SKM-1 (cell line): ENCODE measurements around the gene MERTK.
"Not testable (repeated sequence)": the region's sequence is repeated elsewhere in the genome, so short reads cannot be mapped to it uniquely, and the experiment has no call there.

ENCODE experiments used
- DNase-seq: peaks from one replicate; lab custom pipeline; 2025; ENCODE audit not compliant: unreplicated experiment; lab: John Stamatoyannopoulos, UW

MERTK gene

GRCh38 chr2:112007493-112007892 is 109.1 kb downstream of the MERTK start:
- no peak for DNase-seq

- no peak for DNase-seq
Measured at GRCh38 chr2:112008910-112009485, 110.6 kb downstream of the MERTK start.

GRCh38 chr2:112010751-112011150 is 112.3 kb downstream of the MERTK start:
- DNase-seq: no peak

- DNase-seq: no peak
Measured at GRCh38 chr2:112012556-112012955, 114.1 kb downstream of the MERTK start.

- no peak for DNase-seq
Measured at GRCh38 chr2:112018846-112019245, 120.4 kb downstream of the MERTK start.

- DNase-seq: no peak
Measured at GRCh38 chr2:112019569-112019982, 121.2 kb downstream of the MERTK start.

- no peak for DNase-seq
Measured at GRCh38 chr2:112020561-112020960, 122.2 kb downstream of the MERTK start.

DNA sequence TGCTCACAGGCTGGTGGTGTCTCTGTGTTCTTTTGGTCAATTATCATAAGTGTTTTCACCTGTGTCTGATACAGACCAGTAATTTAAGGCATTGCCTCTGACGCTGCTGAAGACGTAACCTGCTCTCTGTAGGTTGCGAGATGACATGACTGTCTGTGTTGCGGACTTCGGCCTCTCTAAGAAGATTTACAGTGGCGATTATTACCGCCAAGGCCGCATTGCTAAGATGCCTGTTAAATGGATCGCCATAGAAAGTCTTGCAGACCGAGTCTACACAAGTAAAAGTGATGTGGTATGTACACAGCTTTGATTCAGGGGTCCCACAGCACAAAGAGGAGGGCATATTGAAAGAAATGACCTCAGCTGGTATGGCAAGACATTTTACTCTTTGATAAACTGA is 122.9 kb downstream of the MERTK start:
- no peak for DNase-seq

- no peak for DNase-seq
Measured at GRCh38 chr2:112021781-112022231, 123.4 kb downstream of the MERTK start.

GRCh38 chr2:112023707-112024106 is 125.3 kb downstream of the MERTK start:
- no peak for DNase-seq

DNA sequence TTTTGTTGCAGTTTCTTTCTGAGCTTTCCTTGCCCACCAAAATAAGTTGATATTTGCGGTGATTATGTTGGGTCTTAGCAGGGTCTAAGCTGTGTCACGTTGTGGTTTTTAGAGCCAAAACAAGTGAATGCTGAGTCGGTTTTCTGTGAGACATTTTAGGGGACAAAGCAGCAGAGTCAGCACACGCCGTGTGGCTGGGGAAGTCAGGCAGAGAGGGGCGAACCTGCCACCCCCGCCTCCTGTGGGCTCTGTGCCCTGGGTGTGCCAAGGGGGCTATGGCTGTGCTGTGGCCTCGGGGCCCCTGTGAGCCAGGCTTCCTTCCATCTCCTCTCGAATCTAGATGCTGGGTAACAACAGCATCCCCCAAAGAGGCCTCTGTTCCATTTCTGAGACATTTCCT is 125.8 kb downstream of the MERTK start:
- no peak for DNase-seq

DNA sequence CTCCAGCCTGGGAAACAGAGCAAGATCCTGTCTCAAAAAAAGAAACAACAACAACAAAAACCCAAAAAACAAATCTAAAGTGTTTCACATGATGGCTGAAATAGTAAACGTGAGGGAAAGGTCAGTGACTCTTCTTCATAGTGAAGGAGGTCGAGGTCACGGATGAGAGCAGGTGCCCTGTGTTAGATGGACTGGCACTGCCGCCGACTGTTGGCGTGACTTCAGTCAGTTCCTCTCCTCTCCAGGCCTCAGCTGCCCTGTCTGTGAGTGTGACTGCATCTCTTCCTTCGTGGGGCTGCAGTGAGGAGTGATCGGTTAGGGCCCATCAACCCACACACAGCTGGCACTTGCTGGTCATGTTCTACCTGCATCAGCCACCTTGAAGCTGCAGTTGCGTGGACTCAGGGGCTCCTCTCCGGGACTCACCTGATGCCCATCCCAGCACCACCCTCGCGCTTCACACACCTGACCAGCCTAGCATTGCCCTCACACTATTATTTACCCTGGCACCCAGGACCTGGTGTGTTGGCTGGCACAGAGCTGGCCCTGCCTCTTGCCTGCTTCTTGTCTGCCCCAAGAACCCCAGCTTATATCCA is 126.6 kb downstream of the MERTK start:
- no peak for DNase-seq

- DNase-seq: no peak
Measured at GRCh38 chr2:112026509-112026908, 128.1 kb downstream of the MERTK start.

- no peak for DNase-seq
Measured at GRCh38 chr2:112027767-112028166, 129.4 kb downstream of the MERTK start.

GRCh38 chr2:112029164-112029563 is 130.8 kb downstream of the MERTK start:
- DNase-seq: no peak

- no peak for DNase-seq
Measured at GRCh38 chr2:112031473-112032223, 133.2 kb downstream of the MERTK start.

DNA sequence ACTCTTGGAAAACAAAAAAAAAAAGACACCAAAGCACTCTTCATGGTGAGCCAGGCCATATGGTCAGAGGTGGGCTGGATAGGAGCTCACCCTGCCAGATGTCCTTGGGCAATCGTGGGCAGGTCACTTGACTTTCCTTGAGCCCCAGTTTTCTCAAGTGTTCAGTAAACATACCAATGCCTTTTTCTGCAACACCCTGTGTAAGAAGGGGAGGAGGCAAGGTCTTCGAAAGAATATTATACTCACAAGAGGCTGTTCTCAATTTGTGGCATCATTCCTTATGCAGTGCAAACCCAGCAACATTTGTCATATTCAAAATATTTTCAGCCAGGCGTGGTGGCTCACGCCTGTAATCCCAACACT is 133.8 kb downstream of the MERTK start:
- no peak for DNase-seq

DNA sequence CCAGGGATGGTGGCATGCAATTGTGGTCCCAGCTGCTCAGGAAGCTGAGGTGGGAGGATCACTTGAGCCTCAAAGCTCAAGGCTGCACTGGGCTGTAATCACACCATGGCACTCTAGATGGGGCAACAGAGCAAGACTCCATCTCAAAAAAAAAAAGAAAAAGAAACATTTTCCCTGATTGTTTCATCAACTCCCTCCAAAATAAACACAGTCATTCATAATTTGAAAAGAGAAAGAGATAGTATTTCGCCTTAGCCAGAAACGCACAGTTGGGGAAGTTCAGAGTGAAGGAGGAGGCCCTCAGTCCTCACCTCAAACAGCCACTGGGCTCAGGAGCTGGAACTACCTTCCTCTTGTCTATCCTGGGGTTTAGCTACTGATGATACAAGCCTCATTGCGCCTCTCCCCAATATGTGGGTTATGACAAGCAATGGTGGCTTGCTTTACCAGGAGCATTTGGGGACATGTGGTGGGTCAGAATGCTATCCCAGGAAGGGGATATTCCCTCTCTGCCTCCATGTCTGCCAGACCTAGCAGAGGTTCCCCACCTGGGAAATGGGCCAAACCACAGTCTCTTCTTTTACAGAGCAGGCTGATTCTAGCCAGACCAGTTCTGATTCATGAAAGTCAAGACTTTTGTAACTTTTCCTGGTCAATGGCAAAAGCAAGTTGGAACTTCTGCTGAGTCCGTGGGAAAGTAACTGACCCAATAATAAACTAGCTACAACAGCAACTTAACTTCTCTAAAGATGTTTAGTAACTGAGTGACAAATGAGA is 134.5 kb downstream of the MERTK start:
- no peak for DNase-seq

- no peak for DNase-seq
Measured at GRCh38 chr2:112033600-112033999, 135.2 kb downstream of the MERTK start.

DNA sequence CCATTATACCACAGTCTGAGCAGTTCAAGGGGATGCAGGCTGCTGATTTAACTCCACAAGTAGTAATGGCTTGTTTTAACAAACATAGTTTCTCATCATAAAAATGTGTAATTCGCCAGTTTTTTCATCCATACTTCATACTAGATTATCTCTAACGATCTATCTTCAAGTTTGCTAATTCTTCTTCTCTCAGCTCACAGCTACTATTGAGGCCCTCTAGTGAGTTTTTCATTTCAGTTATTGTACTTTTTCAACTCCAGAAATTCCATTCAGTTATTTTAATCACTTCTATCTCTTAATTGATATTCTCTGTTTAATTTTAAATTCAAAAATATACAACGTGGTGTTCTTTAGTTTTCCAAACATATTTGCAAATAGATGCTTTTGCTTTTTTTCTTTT is 136.5 kb downstream of the MERTK start:
- DNase-seq: no peak

GRCh38 chr2:112035786-112036185 is 137.4 kb downstream of the MERTK start:
- DNase-seq: no peak

GRCh38 chr2:112039556-112039955 is 141.1 kb downstream of the MERTK start:
- DNase-seq: not testable (repeated sequence)
